GM21723 (cell line): ENCODE measurements around the gene OR10A6.

Experiments
- ATAC-seq: cut with Tn5 transposase; IDR thresholded peaks from one replicate; pipeline ENCODE4 v1.9.1; 2021; ENCODE audit warnings: mild to moderate bottlenecking, moderate library complexity; ENCODE audit not compliant: unreplicated experiment

OR10A6 gene

GRCh38 chr11:7911011-7911410 lies 20.1 kb downstream of the OR10A6 start:
- ATAC-seq, result no peak

- no peak for ATAC-seq
Observed at GRCh38 chr11:7910286-7910788, 20.7 kb downstream of the OR10A6 start.

GRCh38 chr11:7909585-7910285 lies 21.3 kb downstream of the OR10A6 start:
- no peak for ATAC-seq

- ATAC-seq, result no peak
Observed at GRCh38 chr11:7907121-7907520, 23.9 kb downstream of the OR10A6 start.

- ATAC-seq, result no peak
Observed at GRCh38 chr11:7906481-7906880, 24.6 kb downstream of the OR10A6 start.

- no peak for ATAC-seq
Observed at GRCh38 chr11:7905961-7906429, 25.1 kb downstream of the OR10A6 start.

- no peak for ATAC-seq
Observed at GRCh38 chr11:7905549-7905948, 25.5 kb downstream of the OR10A6 start.

- no peak for ATAC-seq
Observed at GRCh38 chr11:7904917-7905316, 26.2 kb downstream of the OR10A6 start.

GRCh38 chr11:7903940-7904339 lies 27.1 kb downstream of the OR10A6 start:
- ATAC-seq, result no peak

GRCh38 chr11:7901319-7901854 lies 29.7 kb downstream of the OR10A6 start:
- ATAC-seq, result no peak

GRCh38 chr11:7900686-7901085 lies 30.4 kb downstream of the OR10A6 start:
- no peak for ATAC-seq

GRCh38 chr11:7899418-7899817 lies 31.6 kb downstream of the OR10A6 start:
- ATAC-seq, result no peak

- ATAC-seq, result no peak
Observed at GRCh38 chr11:7898666-7899283, 32.3 kb downstream of the OR10A6 start.

GRCh38 chr11:7896009-7896785 lies 34.9 kb downstream of the OR10A6 start:
- ATAC-seq, result no peak

- no peak for ATAC-seq
Observed at GRCh38 chr11:7894251-7894650, 36.8 kb downstream of the OR10A6 start.

- ATAC-seq, result no peak
Observed at GRCh38 chr11:7893796-7894195, 37.3 kb downstream of the OR10A6 start.

- peak; percentile 66 for ATAC-seq
Observed at GRCh38 chr11:7892840-7893254, 38.2 kb downstream of the OR10A6 start.

- ATAC-seq, result peak; percentile 48
Observed at GRCh38 chr11:7892059-7892699, 38.9 kb downstream of the OR10A6 start.

GRCh38 chr11:7890417-7891172 lies 40.5 kb downstream of the OR10A6 start:
- ATAC-seq, result no peak

GRCh38 chr11:7889985-7890384 lies 41.1 kb downstream of the OR10A6 start:
- ATAC-seq, result no peak
